GM06990 (cell line): ENCODE results near the gene COLGALT1.

Experiments
- DNase-seq: peaks from one replicate; pipeline ENCODE4 v3.0.0-alpha.2; 2011; ENCODE audit not compliant: insufficient read length; ENCODE audit errors: extremely low read depth
- H3K27me3 ChIP-seq: replicated peaks from 2 replicates; pipeline ENCODE4 v1.6.0; 2011; ENCODE audit warnings: low read length; ENCODE audit not compliant: control insufficient read depth, insufficient read depth
- H3K36me3 ChIP-seq: 2 replicates; pipeline ENCODE4 v1.5.1; 2011; ENCODE audit warnings: low read length; ENCODE audit not compliant: control insufficient read depth, insufficient read depth
- H3K4me3 ChIP-seq: replicated peaks from 2 replicates; pipeline ENCODE4 v1.5.1; 2011; ENCODE audit warnings: low read depth, mild to moderate bottlenecking, control low read depth, low read length
- TF ChIP-seq, protein P1 (sequence below): IDR thresholded peaks from 2 replicates; pipeline ENCODE4 v1.5.1; 2011; ENCODE audit warnings: low read length, control low read depth, mild to moderate bottlenecking, inconsistent platforms; ENCODE audit not compliant: insufficient read depth, poor library complexity, severe bottlenecking

COLGALT1 gene

DNA sequence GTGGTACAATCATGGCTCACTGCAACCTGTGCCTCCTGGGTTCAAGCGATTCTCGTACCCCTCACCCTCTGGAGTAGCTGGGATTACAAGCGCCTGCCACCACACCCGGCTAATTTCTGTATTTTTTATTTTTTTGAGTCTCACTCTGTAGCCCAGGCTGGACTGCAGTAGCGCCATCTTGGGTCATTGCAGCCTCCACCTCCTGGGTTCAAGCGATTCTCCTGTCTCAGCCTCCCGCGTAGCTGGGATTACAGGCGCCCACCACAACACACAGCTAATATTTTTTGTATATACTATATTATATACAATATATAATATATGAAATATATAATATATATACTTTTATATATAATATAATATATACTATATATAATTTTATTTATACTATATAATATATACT is 52.5 kb downstream of the COLGALT1 start:
- TF ChIP-seq, protein P1, sequence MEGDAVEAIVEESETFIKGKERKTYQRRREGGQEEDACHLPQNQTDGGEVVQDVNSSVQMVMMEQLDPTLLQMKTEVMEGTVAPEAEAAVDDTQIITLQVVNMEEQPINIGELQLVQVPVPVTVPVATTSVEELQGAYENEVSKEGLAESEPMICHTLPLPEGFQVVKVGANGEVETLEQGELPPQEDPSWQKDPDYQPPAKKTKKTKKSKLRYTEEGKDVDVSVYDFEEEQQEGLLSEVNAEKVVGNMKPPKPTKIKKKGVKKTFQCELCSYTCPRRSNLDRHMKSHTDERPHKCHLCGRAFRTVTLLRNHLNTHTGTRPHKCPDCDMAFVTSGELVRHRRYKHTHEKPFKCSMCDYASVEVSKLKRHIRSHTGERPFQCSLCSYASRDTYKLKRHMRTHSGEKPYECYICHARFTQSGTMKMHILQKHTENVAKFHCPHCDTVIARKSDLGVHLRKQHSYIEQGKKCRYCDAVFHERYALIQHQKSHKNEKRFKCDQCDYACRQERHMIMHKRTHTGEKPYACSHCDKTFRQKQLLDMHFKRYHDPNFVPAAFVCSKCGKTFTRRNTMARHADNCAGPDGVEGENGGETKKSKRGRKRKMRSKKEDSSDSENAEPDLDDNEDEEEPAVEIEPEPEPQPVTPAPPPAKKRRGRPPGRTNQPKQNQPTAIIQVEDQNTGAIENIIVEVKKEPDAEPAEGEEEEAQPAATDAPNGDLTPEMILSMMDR: no peak
- no peak overlapping the region for H3K4me3 ChIP-seq
- no peak for DNase-seq
- no peaks in the 10 kb centered on the region for H3K36me3 ChIP-seq
- H3K27me3 ChIP-seq: no peaks in the 10 kb centered on the region

DNA sequence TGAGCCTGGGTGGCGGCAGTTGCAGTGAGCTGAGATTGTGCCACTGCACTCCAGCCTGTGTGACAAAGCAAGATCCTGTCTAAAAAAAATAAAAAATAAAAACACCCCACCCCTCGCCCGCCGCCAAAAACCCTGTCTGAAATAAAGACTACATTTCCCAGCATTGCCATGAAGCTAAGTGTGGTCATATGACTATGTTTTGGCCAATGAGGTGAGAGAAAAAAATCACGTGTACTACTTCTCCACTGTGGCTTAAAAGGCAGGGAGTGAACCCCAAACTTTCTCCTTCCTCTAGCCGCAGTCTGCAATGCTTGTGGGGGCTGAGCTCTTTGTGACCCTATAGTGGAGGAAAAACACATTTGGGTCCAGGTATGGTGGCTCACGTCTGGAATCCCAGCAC is 54.9 kb downstream of the COLGALT1 start:
- Histone ChIP-seq H3K4me3 (no peak overlapping the region), H3K27me3 (no peaks in the 10 kb centered on the region; the same call in 1 of the 2 replicates), H3K36me3 (no peaks in the 10 kb centered on the region)
- DNase-seq: no peak
- TF ChIP-seq, protein P1: no peak

DNA sequence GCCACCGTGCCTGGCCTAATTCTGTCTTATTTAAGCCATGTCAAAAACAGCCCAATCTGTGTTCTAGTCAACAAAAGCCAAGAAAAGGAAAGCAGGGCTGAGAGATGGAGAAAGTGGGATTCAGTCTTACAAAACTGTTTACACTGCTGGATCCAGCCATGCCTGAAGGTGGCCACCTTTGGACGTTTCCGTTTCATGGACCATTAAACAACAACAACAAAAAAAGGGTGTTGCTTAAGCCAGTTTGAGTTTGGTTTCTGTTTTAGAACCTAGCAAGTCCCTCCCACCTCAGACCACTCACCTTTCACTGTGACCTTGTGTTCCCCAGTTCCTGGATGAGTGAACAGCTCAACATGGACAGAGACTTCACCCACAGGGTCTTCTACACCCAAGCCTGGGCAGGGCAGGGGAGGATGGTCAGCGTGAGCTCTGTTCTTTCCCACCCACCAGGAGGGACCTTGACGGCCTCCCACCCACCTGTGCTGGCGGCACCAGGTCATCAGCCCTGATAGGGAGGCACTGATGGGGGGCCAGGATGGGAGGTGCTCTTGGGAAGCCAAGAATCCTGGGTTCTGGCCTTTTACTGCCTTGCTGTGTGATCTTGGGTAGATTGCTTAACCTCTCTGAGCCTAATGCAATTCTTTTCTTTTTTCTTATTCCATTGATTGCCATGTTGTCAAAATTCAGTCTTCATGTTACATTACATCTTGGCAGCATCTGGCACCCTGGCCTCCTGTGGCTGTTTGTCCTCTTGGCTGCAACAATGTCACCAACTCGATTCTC is 56.2 kb downstream of the COLGALT1 start:
- H3K36me3 ChIP-seq: no peaks in the 10 kb centered on the region
- H3K27me3 ChIP-seq: no peaks in the 10 kb centered on the region; the same call in 1 of the 2 replicates
- no peak for DNase-seq
- no peak overlapping the region for H3K4me3 ChIP-seq
- TF ChIP-seq, protein P1: no peak

DNA sequence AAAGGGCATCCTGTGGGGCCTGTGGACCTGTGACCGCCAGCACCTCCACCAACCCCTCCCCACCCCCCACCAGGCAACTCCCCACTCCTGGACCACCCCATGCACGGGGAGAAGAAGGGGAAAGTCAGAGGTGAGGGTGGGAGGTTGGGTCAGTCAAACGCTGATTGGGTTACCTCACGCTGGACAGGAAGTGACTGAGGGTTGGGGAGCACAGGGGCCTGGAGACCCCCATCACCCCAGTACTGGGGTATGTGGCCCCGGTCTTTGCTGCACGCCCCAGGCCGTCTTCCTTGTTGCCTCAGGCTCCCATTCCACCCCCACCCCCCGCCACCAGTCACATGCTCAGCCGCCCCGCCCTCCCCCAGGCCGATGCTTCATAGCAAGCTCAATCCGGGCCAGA is 59.0 kb downstream of the COLGALT1 start:
- DNase-seq: no peak
- no peak overlapping the region for H3K4me3 ChIP-seq
- TF ChIP-seq, protein P1: no peak
- H3K36me3 ChIP-seq: no peaks in the 10 kb centered on the region
- no peaks in the 10 kb centered on the region; the same call in 1 of the 2 replicates for H3K27me3 ChIP-seq

DNA sequence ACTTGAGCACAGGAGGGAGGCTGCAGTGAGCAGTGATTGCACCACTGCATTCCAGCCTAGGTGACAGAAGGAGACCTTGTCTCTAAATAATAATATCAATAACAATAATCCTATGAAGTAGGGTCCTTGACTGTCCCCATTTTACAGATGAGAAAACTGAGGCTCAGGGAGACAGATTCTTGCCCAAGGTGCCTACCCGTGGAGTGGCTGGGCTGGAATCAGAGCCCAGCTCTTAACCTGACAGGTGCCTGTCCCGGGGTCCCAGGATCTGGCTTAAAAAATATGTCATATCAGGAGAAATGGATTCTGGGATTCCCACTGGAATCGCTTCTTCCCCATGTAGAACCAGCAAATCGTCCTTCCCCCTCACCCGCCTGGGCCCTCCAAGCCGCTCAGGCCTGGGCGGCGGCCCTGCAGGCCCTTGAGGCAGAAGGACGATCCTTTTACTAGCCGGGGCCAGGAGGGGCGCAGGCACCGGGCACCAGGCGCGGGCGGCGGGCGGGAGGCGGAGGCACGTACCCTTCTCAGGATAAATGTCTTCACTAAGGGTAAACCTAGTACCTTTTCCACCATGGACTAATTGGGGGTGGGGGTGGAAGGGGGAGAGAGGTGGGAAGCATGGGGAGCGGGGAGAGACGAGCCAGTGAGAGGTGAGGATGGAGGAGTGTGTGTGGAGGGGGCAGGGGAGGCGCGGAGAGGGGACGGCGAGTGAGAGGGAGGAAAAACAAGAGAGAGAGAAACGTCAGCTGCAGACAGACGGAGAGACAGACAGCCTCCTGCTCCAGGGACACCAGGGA is 60.6 kb downstream of the COLGALT1 start:
- TF ChIP-seq, protein P1: no peak
- H3K4me3 ChIP-seq: no peak overlapping the region
- H3K27me3 ChIP-seq: no peaks in the 10 kb centered on the region; the same call in 1 of the 2 replicates
- DNase-seq: no peak
- no peaks in the 10 kb centered on the region for H3K36me3 ChIP-seq
